H1 (cell line): ENCODE results near the gene MACROD2. TPM values are rescaled to one million over a fixed set of nuclear protein-coding genes. Genes with fewer than 3 reads are reported as not detected.

Experiments
- CTCF ChIA-PET: fragments of 300-600 bp; sonication (Branson Sonifier 250); formaldehyde crosslinking; loops from one replicate; lab custom pipeline; 2021; ENCODE audit not compliant: partially characterized antibody; lab: Charles Lee
- POLR2A ChIA-PET: fragments of 300-600 bp; sonication (Branson Sonifier 250); formaldehyde crosslinking; loops from one replicate; lab custom pipeline; 2021; ENCODE audit warnings: inconsistent platforms; ENCODE audit not compliant: partially characterized antibody; lab: Charles Lee
- DNase-seq, 2 experiments: peaks; one replicate each; pipeline versions ENCODE4 v3.0.0 to v3.0.0-alpha.2; 2010 to 2022; ENCODE audit warnings: low spot score in 2 of 2, low read depth in 1 of 2, mixed read lengths in 1 of 2
- FAIRE-seq: peaks from 2 replicates; lab custom pipeline; 2011; peaks lifted over from hg19 to GRCh38; lab: Jason Lieb, UNC
- H2AFZ ChIP-seq: 2 replicates; pipeline ENCODE4 v1.8.1; 2012; ENCODE audit warnings: low read length, inconsistent platforms
- H2AK5ac ChIP-seq: 2 replicates; pipeline ENCODE4 v1.6.1; 2013; ENCODE audit warnings: low read depth, low read length
- H2BK120ac ChIP-seq: replicated peaks from 2 replicates; pipeline ENCODE3; 2013; ENCODE audit warnings: low read depth, low read length, inconsistent platforms
- H2BK12ac ChIP-seq: 2 replicates; pipeline ENCODE4 v1.6.1; 2013; ENCODE audit warnings: low read depth, low read length
- H2BK15ac ChIP-seq: 2 replicates; pipeline ENCODE4 v1.6.1; 2013; ENCODE audit warnings: low read length
- H2BK20ac ChIP-seq: 2 replicates; pipeline ENCODE4 v1.6.1; 2013; ENCODE audit warnings: low read length
- H2BK5ac ChIP-seq: 2 replicates; pipeline ENCODE4 v1.6.1; 2013; ENCODE audit warnings: low read depth, low read length
- H3K14ac ChIP-seq: 2 replicates; pipeline ENCODE4 v1.6.1; 2013; ENCODE audit warnings: inconsistent platforms; ENCODE audit not compliant: insufficient read length
- H3K18ac ChIP-seq: 2 replicates; pipeline ENCODE4 v1.6.1; 2013; ENCODE audit warnings: low read length; ENCODE audit errors: extremely low read depth
- H3K23ac ChIP-seq: 2 replicates; pipeline ENCODE4 v1.6.1; 2013; ENCODE audit warnings: inconsistent platforms; ENCODE audit not compliant: insufficient read length
- H3K23me2 ChIP-seq: 2 replicates; pipeline ENCODE4 v1.6.1; 2013; ENCODE audit warnings: low read depth, low read length
- H3K27ac ChIP-seq: 2 replicates; pipeline ENCODE4 v1.6.1; 2011; ENCODE audit warnings: low read depth, low read length, inconsistent platforms
- H3K27me3 ChIP-seq, 4 experiments: replicated peaks in 1 of 4; 1 replicate in 1 of 4; 2 replicates in 3 of 4; pipeline versions ENCODE4 v1.6.1 to v1.8.1; 2011 to 2013; ENCODE audit warnings: low read length in 3 of 4, mild to moderate bottlenecking in 3 of 4, inconsistent platforms in 2 of 4, mixed read lengths in 2 of 4, moderate library complexity in 1 of 4; ENCODE audit not compliant: control insufficient read depth in 3 of 4, insufficient read depth in 3 of 4; ENCODE audit errors: extremely low read depth in 1 of 4
- H3K36me3 ChIP-seq, 4 experiments: 2 replicates each; pipeline versions ENCODE4 v1.6.1 to v1.8.1; 2011 to 2013; ENCODE audit warnings: mild to moderate bottlenecking in 4 of 4, low read length in 3 of 4, moderate library complexity in 2 of 4, control low read depth in 1 of 4, inconsistent platforms in 1 of 4; ENCODE audit not compliant: insufficient read depth in 4 of 4, control insufficient read depth in 2 of 4
- H3K4ac ChIP-seq: replicated peaks from 2 replicates; pipeline ENCODE3; 2013; ENCODE audit warnings: low read length, low read depth, mixed read lengths, inconsistent platforms; ENCODE audit not compliant: insufficient read length
- H3K4me1 ChIP-seq, 4 experiments: replicated peaks in 1 of 4; 1 replicate in 1 of 4; 2 replicates in 3 of 4; pipeline versions ENCODE4 v1.6.1 to v1.8.1; 2011 to 2013; ENCODE audit warnings: low read length in 3 of 4, inconsistent platforms in 2 of 4, mixed read lengths in 1 of 4; ENCODE audit not compliant: insufficient read depth in 4 of 4, control insufficient read depth in 3 of 4
- H3K4me2 ChIP-seq, 2 experiments: 2 replicates each; pipeline versions ENCODE4 v1.6.1 to v1.8.1; 2011 to 2013; ENCODE audit warnings: low read depth in 2 of 2, low read length in 2 of 2, control low read depth in 1 of 2, inconsistent platforms in 1 of 2, mild to moderate bottlenecking in 1 of 2; ENCODE audit not compliant: insufficient read depth in 1 of 2
- H3K4me3 ChIP-seq, 4 experiments: fragments of 200-600, 300-600 bp in 1 of 4; sonication (generic), shearing (Covaris generic), sonication (Bioruptor Twin) in 1 of 4; 2 replicates each; pipeline versions ENCODE4 v1.5.1 to v1.8.1; 2011 to 2016; ENCODE audit warnings: low read length in 4 of 4, low read depth in 3 of 4, control low read depth in 2 of 4, inconsistent platforms in 2 of 4, mild to moderate bottlenecking in 2 of 4, mixed read lengths in 1 of 4, moderate library complexity in 1 of 4; ENCODE audit not compliant: insufficient read depth in 2 of 4; ENCODE audit errors: extremely low read depth in 1 of 4
- H3K56ac ChIP-seq: replicated peaks from 2 replicates; pipeline ENCODE3; 2013; ENCODE audit warnings: low read depth, mild to moderate bottlenecking, mixed read lengths, low read length, inconsistent platforms; ENCODE audit not compliant: insufficient read length
- H3K79me1 ChIP-seq: 2 replicates; pipeline ENCODE4 v1.6.1; 2013; ENCODE audit warnings: low read depth, low read length, control low read depth
- H3K79me2 ChIP-seq, 2 experiments: 2 replicates each; pipeline versions ENCODE4 v1.6.1 to v1.8.1; 2012 to 2013; ENCODE audit warnings: low read length in 2 of 2, mild to moderate bottlenecking in 2 of 2, inconsistent platforms in 1 of 2; ENCODE audit not compliant: insufficient read depth in 2 of 2, control insufficient read depth in 1 of 2
- H3K9ac ChIP-seq, 4 experiments: replicated peaks in 1 of 4; 1 replicate in 1 of 4; 2 replicates in 3 of 4; pipeline versions ENCODE4 v1.6.1 to v1.8.1; 2011 to 2013; ENCODE audit warnings: low read depth in 3 of 4, low read length in 3 of 4, control low read depth in 2 of 4, mild to moderate bottlenecking in 2 of 4, moderate library complexity in 2 of 4, inconsistent platforms in 1 of 4; ENCODE audit errors: extremely low read depth in 1 of 4
- H3K9me3 ChIP-seq, 2 experiments: 2 replicates each; pipeline versions ENCODE4 v1.6.1 to v1.8.1; 2012 to 2013; ENCODE audit warnings: mild to moderate bottlenecking in 2 of 2, moderate library complexity in 2 of 2, control low read depth in 1 of 2, inconsistent platforms in 1 of 2, low read depth in 1 of 2, low read length in 1 of 2, mixed read lengths in 1 of 2; ENCODE audit not compliant: insufficient read depth in 2 of 2
- H4K20me1 ChIP-seq, 2 experiments: replicated peaks in 1 of 2; 2 replicates each; pipeline versions ENCODE3 to v1.8.1; 2011 to 2013; ENCODE audit warnings: inconsistent platforms in 2 of 2, low read length in 2 of 2, mild to moderate bottlenecking in 1 of 2; ENCODE audit not compliant: insufficient read depth in 2 of 2, control insufficient read depth in 1 of 2
- H4K5ac ChIP-seq: 2 replicates; pipeline ENCODE4 v1.6.1; 2013; ENCODE audit warnings: low read length, low read depth, mixed read lengths, inconsistent platforms; ENCODE audit not compliant: insufficient read length
- H4K8ac ChIP-seq: 2 replicates; pipeline ENCODE4 v1.8.0; 2013; ENCODE audit warnings: mild to moderate bottlenecking, moderate library complexity, low read length, inconsistent platforms; ENCODE audit not compliant: insufficient read depth; ENCODE audit errors: extremely low read depth
- H4K91ac ChIP-seq: replicated peaks from 2 replicates; pipeline ENCODE3; 2013; ENCODE audit warnings: low read length, mixed read lengths, inconsistent platforms; ENCODE audit not compliant: insufficient read length
- ASH2L ChIP-seq: fragments of 200-600, 300-600 bp; sonication (generic); IDR thresholded peaks from one replicate; pipeline ENCODE4 v1.7.1; 2017; ENCODE audit warnings: low read length
- BACH1 ChIP-seq: IDR thresholded peaks from 2 replicates; pipeline ENCODE4 v1.6.1; 2012; ENCODE audit warnings: low read length, improper control_type of control experiment
- BRCA1 ChIP-seq: IDR thresholded peaks from 2 replicates; pipeline ENCODE4 v1.6.1; 2012; ENCODE audit warnings: low read depth, low read length, improper control_type of control experiment
- CHD1 ChIP-seq: IDR thresholded peaks from 2 replicates; pipeline ENCODE4 v1.6.1; 2012; ENCODE audit warnings: low read depth, low read length, improper control_type of control experiment
- FOSL1 ChIP-seq: IDR thresholded peaks from 2 replicates; pipeline ENCODE4 v1.6.1; 2011; ENCODE audit warnings: mild to moderate bottlenecking, low read depth, low read length, moderate library complexity; ENCODE audit not compliant: insufficient read depth
- HDAC2 ChIP-seq, 2 experiments: fragments of 300-600 bp in 1 of 2; sonication (generic) in 1 of 2; IDR thresholded peaks; 2 replicates each; pipeline ENCODE4 v1.6.1; 2011 to 2012; ENCODE audit warnings: low read depth in 2 of 2, low read length in 2 of 2, mild to moderate bottlenecking in 2 of 2, moderate library complexity in 2 of 2, borderline replicate concordance in 1 of 2, inconsistent platforms in 1 of 2
- JUND ChIP-seq: IDR thresholded peaks from 2 replicates; pipeline ENCODE4 v1.6.1; 2011; ENCODE audit warnings: mild to moderate bottlenecking, improper control_type of control experiment, low read length
- NANOG ChIP-seq: IDR thresholded peaks from 2 replicates; pipeline ENCODE4 v1.6.1; 2011; ENCODE audit warnings: low read length, low read depth, mild to moderate bottlenecking, inconsistent platforms; ENCODE audit not compliant: insufficient read depth, poor library complexity, severe bottlenecking
- NRF1 ChIP-seq: IDR thresholded peaks from 2 replicates; pipeline ENCODE4 v1.6.1; 2011; ENCODE audit warnings: mild to moderate bottlenecking, low read depth, low read length, improper control_type of control experiment
- POLR2AphosphoS5 ChIP-seq: IDR thresholded peaks from 2 replicates; pipeline ENCODE4 v1.6.1; 2011; ENCODE audit warnings: low read depth, low read length
- RAD21 ChIP-seq, 2 experiments: IDR thresholded peaks in 1 of 2; conservative IDR thresholded peaks in 1 of 2; 2 replicates each; pipeline ENCODE4 v1.6.1; 2011; ENCODE audit warnings: low read depth in 2 of 2, low read length in 2 of 2, improper control_type of control experiment in 1 of 2, inconsistent platforms in 1 of 2, mild to moderate bottlenecking in 1 of 2, moderate library complexity in 1 of 2
- SIRT6 ChIP-seq: IDR thresholded peaks from one replicate; pipeline ENCODE4 v1.7.1; 2012; ENCODE audit warnings: low read length, inconsistent platforms
- TEAD4 ChIP-seq: IDR thresholded peaks from 2 replicates; pipeline ENCODE4 v1.6.1; 2012; ENCODE audit warnings: low read depth, low read length, inconsistent platforms, mixed read lengths
- ZNF274 ChIP-seq: IDR thresholded peaks from 2 replicates; pipeline ENCODE4 v1.7.0; 2012; ENCODE audit warnings: low read length, borderline replicate concordance; ENCODE audit errors: extremely low read depth
- WGBS, 2 experiments: shearing (Covaris generic) in 1 of 2; methylation state at CpG; one replicate each; pipeline versions ENCODE4 v1.1.6 to v1.1.7; 2013 to 2015; ENCODE audit warnings: low lambda C conversion rate in 2 of 2, mixed read lengths in 2 of 2, inconsistent platforms in 1 of 2, low coverage in 1 of 2, missing lambda C conversion rate in 1 of 2; ENCODE audit not compliant: insufficient replicate concordance in 2 of 2, insufficient coverage in 1 of 2, insufficient read length in 1 of 2; ENCODE audit errors: extremely low coverage in 1 of 2, missing lambda C conversion rate in 1 of 2; 5-methylcytosine and 5-hydroxymethylcytosine counted together
- polyA plus RNA-seq, 7 experiments: library from polyadenylated mRNA; depleted of rRNA in 3 of 7; stranded (reverse) in 5 of 7; unstranded in 2 of 7; fragments of >200 nt in 5 of 7; fragments of 200-250 nt in 2 of 7; gene quantifications; 1 replicate in 5 of 7; 2 replicates in 1 of 7; 4 replicates in 1 of 7; pipeline versions ENCODE4 v1.2.1 to v1.2.3, GENCODE V29; 2011 to 2013; ENCODE audit warnings: missing spikeins in 2 of 7, mixed read lengths in 2 of 7
- total RNA-seq: library from RNA; stranded (reverse); fragmentation: NEBNext Ultra II Directional; extraction: Animal tissue kit (Norgen Biotek cat#: 25700); gene quantifications from 2 replicates; pipeline ENCODE4 v1.2.1, GENCODE V29; 2021

MACROD2 gene
- total and polyA plus RNA-seq, 2 of the 8 experiments (the other 6 are each of a cell fraction or from before 2014, with no cell fraction given) = 0.70 to 3.9 TPM

DNA sequence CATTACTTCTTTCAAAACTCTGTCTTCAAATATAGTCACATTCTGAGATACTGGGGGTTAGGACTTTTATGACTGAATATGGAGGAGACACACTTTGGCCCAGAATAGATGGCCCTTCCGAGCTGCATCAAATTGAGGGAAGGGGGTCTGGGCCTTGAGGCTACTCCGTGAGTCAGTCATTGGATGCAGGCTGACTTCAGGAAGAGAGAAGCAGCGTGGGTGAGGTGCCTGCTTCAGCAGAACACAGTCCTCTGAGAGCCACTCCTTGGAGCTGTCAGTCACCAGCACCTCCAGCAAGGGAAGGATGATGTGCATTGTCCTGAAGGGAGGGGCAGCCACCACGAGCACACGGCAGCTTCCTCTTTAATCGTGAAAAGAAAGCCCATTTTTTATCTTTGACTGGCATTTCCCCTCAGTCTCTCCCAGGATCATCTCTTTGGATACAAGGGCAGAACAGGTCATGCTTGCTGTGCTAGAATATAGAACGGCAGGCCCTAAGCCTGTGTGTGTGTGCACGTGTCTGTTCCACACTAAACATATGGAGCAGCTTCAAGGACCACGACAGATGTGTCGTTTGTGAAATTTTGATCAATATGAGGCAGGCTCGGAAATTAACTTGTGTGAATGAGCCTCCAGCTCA is 1856.4 kb downstream of the MACROD2 start:
- no peak overlapping the region for H3K4ac ChIP-seq
- WGBS, 2 experiments = 90% methylated on average over 9 of the region's 11 CpGs; no CpG with 5 or more reads in 1 of the 2 experiments
- H3K9ac ChIP-seq = no peak overlapping the region
- no peak overlapping the region for H2AFZ ChIP-seq
- no peak overlapping the region; the same call in 1 of the 2 replicates for H4K8ac ChIP-seq
- ChIA-PET CTCF (interaction anchor here (1.3 kb wide), 2 partner anchors 9 to 31 kb away, joined by 3 to 4 read pairs; no protein-coding TSS in a partner anchor), POLR2A (no interaction called here)
- H2AK5ac ChIP-seq = no peak overlapping the region
- H2BK12ac ChIP-seq = no peak overlapping the region
- no peaks in the 10 kb centered on the region for H3K36me3 ChIP-seq
- DNase-seq (no peak), FAIRE-seq (no peak)
- peaks cover 0 to 4% (median 2%) of the 10 kb centered on the region in 4 experiments; a peak in 3 of 7 replicates for H3K4me1 ChIP-seq
- H3K9me3 ChIP-seq = no peaks in the 10 kb centered on the region
- no peak overlapping the region for H2BK15ac ChIP-seq
- H2BK120ac ChIP-seq = no peak overlapping the region
- H3K18ac ChIP-seq = no peak overlapping the region
- no peak overlapping the region for H4K5ac ChIP-seq
- no peaks in the 10 kb centered on the region for H3K79me2 ChIP-seq
- no peak overlapping the region for H2BK20ac ChIP-seq
- H3K56ac ChIP-seq = no peak overlapping the region
- H3K27ac ChIP-seq = no peak overlapping the region
- H3K14ac ChIP-seq = no peak overlapping the region
- H3K4me3 ChIP-seq = no peak overlapping the region
- H3K23me2 ChIP-seq = no peaks in the 10 kb centered on the region
- no peaks in the 10 kb centered on the region for H4K20me1 ChIP-seq
- no peak overlapping the region for H3K4me2 ChIP-seq
- no peak overlapping the region for H2BK5ac ChIP-seq
- H3K27me3 ChIP-seq = no peaks in the 10 kb centered on the region
- H4K91ac ChIP-seq = peak overlapping the region; percentile 9
- no peaks in the 10 kb centered on the region for H3K79me1 ChIP-seq
- H3K23ac ChIP-seq = no peak overlapping the region
- no peak for TF ChIP-seq NANOG
- TF ChIP-seq JUND = no peak
- no peak for TF ChIP-seq TEAD4
- TF ChIP-seq NRF1 = no peak
- TF ChIP-seq BACH1 = no peak
- TF ChIP-seq RAD21 (IDR thresholded peaks at IDR 0.05 in 1 of 2, conservative IDR thresholded peaks at IDR 0.05 in 1 of 2; ENCODE audit: low read depth in 2 of 2, low read length in 2 of 2) = no peak
- no peak for TF ChIP-seq CHD1
- TF ChIP-seq FOSL1 = no peak
- no peak for TF ChIP-seq ZNF274
- TF ChIP-seq SIRT6 = no peak
- TF ChIP-seq HDAC2 (IDR thresholded peaks at IDR 0.05; ENCODE audit: borderline replicate concordance in 1 of 2, low read depth in 2 of 2, low read length in 2 of 2) = no peak
- TF ChIP-seq POLR2AphosphoS5 = no peak
- no peak for TF ChIP-seq ASH2L
- no peak for TF ChIP-seq BRCA1
